ENCODE data around the gene GLP1R.

GLP1R gene

DNA sequence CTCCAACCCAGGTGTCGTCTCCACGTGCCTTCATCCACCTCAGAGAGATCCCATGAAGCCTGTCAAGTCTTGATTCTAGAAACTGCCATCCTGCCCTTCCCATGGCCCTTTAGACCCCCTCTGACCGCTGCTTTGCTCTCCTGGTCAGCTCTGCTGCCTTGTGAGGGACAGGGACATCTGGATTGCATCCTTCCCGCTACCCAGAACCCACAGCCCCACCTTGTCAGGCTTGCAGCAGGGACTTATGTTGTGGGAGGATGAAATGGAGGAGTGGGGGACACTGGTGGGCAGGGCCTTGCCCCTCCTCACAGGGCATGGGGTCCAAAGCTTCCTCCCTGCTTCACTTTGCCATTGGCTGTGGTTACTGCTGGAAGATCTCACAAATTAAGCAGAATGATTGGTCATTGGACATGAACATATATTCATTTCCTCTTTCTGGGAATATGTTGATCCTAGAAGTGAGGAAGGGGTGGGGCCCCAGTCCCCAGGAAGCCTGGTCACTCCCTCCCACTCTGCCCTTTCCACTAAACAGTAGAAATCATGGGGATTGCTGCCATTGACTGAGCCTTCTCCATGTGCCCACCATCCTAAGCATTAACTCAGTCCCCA is 4.5 kb downstream of the GLP1R start:
- no peaks in the 10 kb centered on the region for H3K9me3 ChIP-seq (ENCODE audit: control insufficient read depth, insufficient read depth, low read depth, low read length)
- CTCF ChIA-PET = no interaction called here
- TF ChIP-seq SP2 (tag by site-specific recombination; IDR thresholded peaks at IDR 0.05) (no peak), ZNF843 (tag by site-specific recombination; IDR thresholded peaks at IDR 0.05) (no peak), ZNF114 (tag by site-specific recombination; IDR thresholded peaks at IDR 0.05) (no peak), ZNF701 (tag by site-specific recombination; IDR thresholded peaks at IDR 0.05) (no peak), ZBTB17 (tag by site-specific recombination; IDR thresholded peaks at IDR 0.05) (no peak)
- TF ChIP-seq, protein P1, sequence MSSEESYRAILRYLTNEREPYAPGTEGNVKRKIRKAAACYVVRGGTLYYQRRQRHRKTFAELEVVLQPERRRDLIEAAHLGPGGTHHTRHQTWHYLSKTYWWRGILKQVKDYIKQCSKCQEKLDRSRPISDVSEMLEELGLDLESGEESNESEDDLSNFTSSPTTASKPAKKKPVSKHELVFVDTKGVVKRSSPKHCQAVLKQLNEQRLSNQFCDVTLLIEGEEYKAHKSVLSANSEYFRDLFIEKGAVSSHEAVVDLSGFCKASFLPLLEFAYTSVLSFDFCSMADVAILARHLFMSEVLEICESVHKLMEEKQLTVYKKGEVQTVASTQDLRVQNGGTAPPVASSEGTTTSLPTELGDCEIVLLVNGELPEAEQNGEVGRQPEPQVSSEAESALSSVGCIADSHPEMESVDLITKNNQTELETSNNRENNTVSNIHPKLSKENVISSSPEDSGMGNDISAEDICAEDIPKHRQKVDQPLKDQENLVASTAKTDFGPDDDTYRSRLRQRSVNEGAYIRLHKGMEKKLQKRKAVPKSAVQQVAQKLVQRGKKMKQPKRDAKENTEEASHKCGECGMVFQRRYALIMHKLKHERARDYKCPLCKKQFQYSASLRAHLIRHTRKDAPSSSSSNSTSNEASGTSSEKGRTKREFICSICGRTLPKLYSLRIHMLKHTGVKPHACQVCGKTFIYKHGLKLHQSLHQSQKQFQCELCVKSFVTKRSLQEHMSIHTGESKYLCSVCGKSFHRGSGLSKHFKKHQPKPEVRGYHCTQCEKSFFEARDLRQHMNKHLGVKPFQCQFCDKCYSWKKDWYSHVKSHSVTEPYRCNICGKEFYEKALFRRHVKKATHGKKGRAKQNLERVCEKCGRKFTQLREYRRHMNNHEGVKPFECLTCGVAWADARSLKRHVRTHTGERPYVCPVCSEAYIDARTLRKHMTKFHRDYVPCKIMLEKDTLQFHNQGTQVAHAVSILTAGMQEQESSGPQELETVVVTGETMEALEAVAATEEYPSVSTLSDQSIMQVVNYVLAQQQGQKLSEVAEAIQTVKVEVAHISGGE (tag by site-specific recombination; conservative IDR thresholded peaks at IDR 0.05; ENCODE audit: low read depth) = no peak
- no peak overlapping the region for H3K4me3 ChIP-seq (ENCODE audit: low read depth, low read length)
- H3K36me3 ChIP-seq (ENCODE audit: control insufficient read depth in 2 of 2, insufficient read depth in 1 of 2, low read length in 2 of 2) = no peaks in the 10 kb centered on the region
- H3K27ac ChIP-seq (ENCODE audit: extremely low read depth, low read depth, low read length) = no peak overlapping the region
- no peaks in the 10 kb centered on the region for H3K4me1 ChIP-seq (ENCODE audit: control insufficient read depth, insufficient read depth, low read length)
- POLR2A ChIA-PET = no interaction called here

DNA sequence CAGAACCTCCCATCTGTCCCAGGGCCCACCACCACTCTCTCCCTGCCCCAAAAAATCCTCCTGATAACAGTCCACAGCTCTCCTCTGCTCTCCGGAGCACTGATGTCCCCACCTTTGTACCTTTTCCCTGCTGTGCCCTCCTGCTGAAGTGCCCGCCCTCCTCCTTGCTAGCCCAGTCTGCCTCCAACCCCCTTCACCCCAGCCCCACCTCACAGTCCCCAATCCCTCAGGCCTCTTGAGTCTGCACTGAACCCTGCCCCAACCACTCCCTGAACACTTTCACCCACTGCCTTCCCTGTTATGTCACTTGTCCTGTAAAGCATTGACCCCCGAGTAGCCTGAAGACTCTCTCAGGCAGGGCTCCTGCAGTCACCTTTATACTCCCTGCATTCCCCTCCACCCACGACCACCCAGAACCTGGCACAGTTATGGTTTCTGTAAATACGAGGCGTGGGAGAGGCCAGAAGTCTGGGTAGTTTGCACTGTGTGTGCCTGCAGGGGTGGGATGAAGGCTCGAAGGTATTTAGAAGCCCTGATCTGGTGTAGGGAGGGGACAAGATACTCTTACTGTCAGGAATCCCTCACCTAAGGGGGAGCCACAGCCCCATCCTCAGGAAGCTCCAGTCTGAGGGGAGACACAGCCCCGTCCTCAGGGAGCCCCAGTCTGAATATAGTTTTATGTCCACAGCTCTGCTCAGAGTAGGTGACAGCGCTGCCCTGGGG is 5.4 kb downstream of the GLP1R start:
- peaks cover 2% of the 10 kb centered on the region for H3K4me1 ChIP-seq (ENCODE audit: control insufficient read depth, insufficient read depth, low read length)
- ChIA-PET POLR2A (no interaction called here), CTCF (interaction anchor here (1.2 kb wide), 1 partner anchor 24 kb away, joined by 5 read pairs; no protein-coding TSS in a partner anchor)
- peak; percentile 87 for TF ChIP-seq EGR2 (tag by site-specific recombination; IDR thresholded peaks at IDR 0.05; ENCODE audit: low read depth)
- TF ChIP-seq, protein P2, sequence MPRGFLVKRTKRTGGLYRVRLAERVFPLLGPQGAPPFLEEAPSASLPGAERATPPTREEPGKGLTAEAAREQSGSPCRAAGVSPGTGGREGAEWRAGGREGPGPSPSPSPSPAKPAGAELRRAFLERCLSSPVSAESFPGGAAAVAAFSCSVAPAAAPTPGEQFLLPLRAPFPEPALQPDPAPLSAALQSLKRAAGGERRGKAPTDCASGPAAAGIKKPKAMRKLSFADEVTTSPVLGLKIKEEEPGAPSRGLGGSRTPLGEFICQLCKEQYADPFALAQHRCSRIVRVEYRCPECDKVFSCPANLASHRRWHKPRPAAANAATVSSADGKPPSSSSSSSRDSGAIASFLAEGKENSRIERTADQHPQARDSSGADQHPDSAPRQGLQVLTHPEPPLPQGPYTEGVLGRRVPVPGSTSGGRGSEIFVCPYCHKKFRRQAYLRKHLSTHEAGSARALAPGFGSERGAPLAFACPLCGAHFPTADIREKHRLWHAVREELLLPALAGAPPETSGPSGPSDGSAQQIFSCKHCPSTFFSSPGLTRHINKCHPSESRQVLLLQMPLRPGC (tag by site-specific recombination; IDR thresholded peaks at IDR 0.05) = no peak
- no peak for TF ChIP-seq GLIS2 (tag by site-specific recombination; IDR thresholded peaks at IDR 0.05)
- peak; percentile 82 for TF ChIP-seq ZFHX2 (tag by site-specific recombination; conservative IDR thresholded peaks at IDR 0.05)
- no peak for TF ChIP-seq HOXD13 (CRISPR knock-in tag; IDR thresholded peaks at IDR 0.05; ENCODE audit: borderline replicate concordance)
- H3K27ac ChIP-seq (ENCODE audit: extremely low read depth, low read depth, low read length) = no peak overlapping the region
- H3K9me3 ChIP-seq (ENCODE audit: control insufficient read depth, insufficient read depth, low read depth, low read length) = no peaks in the 10 kb centered on the region
- no peaks in the 10 kb centered on the region for H3K36me3 ChIP-seq (ENCODE audit: control insufficient read depth in 2 of 2, insufficient read depth in 1 of 2, low read length in 2 of 2)
- H3K4me3 ChIP-seq (ENCODE audit: low read depth, low read length) = no peak overlapping the region

DNA sequence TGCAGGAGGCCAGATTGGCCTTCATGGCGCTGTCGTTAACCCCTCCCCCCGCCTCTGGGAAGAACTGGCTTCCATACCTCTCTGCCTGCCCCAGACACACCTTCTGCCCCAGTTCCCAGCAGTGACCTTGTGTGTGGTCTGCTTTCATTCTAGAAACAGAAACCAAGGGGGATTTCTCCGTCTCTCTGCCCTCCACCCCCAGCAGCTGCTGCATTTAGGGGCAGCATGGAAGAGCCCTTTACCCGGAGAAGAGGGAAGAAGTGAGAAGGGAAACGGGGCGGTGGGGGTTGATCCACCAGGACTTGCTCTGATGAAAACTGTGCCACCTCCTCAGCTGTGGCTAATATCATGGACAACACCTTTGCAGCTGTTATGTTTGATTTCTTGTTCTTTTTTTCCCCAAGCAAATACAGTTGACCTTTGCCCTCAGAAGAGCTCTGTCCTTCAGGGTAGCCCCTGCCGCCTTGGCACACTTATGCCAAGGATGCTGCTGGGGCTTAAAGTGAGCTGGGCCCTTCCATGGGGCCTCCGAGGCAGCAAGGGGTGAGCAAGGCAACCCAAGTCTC is 6.1 kb downstream of the GLP1R start:
- TF ChIP-seq ZBTB21 (tag by site-specific recombination; IDR thresholded peaks at IDR 0.05) (no peak), ZNF341 (tag by site-specific recombination; IDR thresholded peaks at IDR 0.05; ENCODE audit: low read depth) (peak; percentile 58)
- CTCF ChIA-PET = interaction anchor here (1.2 to 1.3 kb wide), 2 partner anchors 25 to 82 kb away, joined by 5 read pairs; no protein-coding TSS in a partner anchor
- Histone ChIP-seq H3K27ac (ENCODE audit: extremely low read depth, low read depth, low read length) (no peak overlapping the region), H3K9me3 (ENCODE audit: control insufficient read depth, insufficient read depth, low read depth, low read length) (no peaks in the 10 kb centered on the region), H3K4me3 (ENCODE audit: low read depth, low read length) (no peak overlapping the region), H3K4me1 (ENCODE audit: control insufficient read depth, insufficient read depth, low read length) (peaks cover 7% of the 10 kb centered on the region), H3K36me3 (ENCODE audit: control insufficient read depth in 2 of 2, insufficient read depth in 1 of 2, low read length in 2 of 2) (no peaks in the 10 kb centered on the region)
- POLR2A ChIA-PET = no interaction called here

All from HEK293 (cell line).